NCI-H146 (cell line): ENCODE data around the gene MYBPH.

Source experiments
- DNase-seq: peaks from one replicate; lab custom pipeline; 2025; lab: John Stamatoyannopoulos, UW

The MYBPH gene

DNA sequence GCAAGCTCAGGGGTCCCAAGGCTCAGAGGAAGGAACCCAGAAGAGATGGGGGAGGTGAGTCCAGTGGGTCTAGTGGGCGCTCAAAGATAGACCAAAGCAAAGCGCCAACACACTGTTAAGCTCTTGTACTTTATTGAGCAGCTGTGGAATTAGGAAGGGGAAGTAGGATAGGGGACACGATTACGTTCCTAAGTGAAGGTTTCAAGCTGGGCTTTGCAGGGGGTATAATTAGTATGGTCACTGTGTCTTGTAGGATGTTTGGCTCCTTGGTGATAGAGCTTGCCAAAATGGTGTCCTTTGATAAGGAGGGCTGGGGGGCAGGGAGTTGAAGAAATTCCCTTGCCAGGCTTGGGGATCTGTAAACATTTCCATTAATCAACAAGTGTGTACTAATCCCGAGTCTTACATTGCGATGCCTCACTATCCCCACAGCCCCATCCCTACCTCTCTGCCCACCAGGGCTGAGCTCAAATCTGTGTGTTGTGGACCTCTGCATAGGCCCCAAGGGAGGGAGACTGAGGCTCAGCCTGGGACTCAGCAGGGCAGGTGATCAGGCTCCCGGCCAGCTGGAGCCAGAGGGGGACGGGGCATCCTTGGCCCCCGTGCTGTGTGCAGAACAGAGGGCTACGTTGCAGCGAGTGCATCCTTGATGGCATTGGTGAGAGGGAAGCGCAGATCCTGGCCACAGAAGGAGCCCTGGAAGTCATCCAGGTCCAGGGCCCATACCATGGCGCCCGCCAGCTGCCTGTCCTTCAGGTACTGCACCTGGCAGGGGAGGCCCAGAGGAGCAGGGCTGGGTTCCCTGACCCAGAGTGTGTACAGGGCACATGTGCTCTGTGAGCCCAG is 3.4 kb upstream of the MYBPH start:
- DNase-seq, result no peak

DNA sequence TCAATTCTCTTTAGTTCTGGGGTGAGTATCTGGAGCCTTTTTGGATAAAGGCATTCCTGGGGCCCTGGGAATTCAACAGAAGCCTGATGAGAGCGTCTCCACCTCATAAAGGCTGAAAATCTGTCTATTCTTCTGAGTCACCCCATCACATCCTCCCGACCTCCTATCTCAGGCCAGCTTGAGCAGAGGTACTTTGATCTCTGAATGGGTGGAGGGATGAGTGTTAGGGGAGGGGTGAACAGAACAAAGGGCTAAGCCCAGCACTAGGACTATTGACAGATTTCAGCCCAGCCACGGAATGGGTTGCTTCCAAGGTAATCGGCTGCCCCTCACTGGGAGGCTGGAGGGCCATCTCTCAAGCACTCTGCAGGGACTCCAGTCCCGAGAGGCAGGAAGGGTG is 2.5 kb upstream of the MYBPH start:
- peak; percentile 47 for DNase-seq

DNA sequence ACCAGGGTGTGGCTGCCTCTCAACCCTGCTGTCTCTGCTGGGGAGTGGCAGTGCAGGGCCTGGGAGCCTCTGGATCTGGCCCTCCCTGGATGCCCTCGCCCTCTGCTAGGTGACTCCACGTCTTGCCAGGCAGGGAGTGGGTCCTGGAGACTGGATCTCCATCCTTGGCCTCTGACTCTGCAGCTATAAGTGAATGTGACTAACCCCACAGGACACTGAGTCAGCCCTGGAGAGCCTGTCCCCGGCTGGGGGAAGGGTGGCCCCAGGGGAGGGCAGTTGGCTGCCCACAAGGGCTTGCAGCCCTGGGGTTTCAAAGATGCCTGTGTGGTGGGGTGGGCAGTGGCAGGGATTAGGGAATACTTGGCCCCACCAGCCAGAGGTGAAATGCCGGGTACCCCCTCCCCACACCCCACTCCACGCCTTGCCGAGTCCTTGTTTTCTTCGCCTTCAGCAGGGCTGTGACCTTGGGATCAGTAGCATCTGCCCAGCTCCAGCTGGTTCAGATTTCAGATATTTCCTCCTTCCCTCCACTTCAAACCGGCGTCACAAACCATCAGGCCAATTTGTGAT is 1.9 kb upstream of the MYBPH start:
- no peak for DNase-seq

DNA sequence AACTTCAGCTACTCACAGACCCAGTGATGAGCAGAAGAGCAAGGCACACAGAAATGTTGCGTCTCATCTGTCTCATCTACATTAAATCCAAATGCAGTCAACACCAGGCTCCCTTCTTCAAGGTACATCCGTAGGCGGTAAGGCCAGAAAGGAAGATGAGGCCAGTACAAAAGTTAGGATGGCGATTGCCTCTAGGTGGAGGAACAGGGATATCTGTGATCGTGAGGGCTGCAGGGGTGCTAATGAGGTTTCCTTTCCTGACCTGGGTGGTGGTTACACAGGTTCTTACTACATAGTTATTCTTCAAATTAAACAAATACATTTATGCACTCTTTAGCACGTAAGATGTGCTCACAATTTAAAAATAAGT is 1.4 kb upstream of the MYBPH start:
- DNase-seq, result no peak

DNA sequence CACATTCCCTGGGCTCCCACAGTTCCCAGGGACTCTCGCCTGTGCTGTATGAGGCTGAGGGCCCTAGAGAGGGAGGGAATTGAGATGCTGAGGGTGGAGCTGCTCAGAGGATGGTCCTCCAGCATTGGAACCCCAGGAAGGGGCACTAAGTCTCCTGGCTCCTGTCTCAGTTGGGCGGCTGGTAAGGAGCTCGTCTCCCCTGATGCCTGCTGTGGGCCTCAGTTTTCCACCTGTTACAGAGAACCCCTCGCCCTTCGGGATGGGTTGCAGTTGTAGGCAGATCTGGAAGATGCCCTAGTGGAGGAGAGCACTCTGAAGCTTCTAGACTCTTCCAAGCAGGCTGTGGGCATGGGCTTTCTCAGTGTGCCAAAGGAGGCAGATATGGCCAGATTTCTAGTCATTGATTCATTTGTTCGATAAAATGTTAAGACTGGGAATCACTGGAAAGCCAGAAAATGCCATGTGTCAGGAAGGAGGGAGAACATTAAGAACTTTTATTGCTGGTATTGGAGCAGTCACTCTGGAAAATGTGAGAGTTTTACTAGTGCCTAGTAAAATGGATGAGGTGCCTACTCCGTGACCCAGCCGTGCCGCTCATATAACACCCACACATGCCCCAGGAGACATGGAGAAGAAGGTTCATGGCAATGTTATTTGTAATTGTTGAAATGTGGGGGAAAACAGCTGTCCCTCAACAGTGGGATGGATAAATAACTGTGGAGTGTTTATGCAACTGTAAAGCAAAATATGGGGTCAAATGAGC is 828 bp upstream of the MYBPH start:
- DNase-seq, result no peak

DNA sequence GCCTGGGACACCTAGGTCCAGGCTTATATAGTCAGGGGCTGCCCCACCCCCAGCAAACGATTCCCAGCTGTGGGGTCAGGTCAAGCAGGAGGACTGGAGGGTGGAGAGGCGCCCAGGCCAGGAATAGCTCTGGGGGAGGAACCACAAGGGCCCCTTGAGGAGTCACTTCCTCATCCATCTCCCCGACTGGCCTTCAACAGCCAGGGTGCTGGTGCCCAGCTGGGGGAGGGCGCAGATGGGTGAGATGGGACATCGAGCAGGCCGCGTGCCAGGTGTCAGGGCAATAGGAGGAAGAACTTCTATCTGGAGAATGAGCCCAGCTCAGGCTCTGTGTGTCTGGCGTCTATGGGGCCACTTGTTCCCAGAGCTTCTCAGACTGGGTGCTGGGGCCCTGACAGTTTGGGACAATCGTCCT is 208 bp upstream of the MYBPH start:
- DNase-seq, result no peak

DNA sequence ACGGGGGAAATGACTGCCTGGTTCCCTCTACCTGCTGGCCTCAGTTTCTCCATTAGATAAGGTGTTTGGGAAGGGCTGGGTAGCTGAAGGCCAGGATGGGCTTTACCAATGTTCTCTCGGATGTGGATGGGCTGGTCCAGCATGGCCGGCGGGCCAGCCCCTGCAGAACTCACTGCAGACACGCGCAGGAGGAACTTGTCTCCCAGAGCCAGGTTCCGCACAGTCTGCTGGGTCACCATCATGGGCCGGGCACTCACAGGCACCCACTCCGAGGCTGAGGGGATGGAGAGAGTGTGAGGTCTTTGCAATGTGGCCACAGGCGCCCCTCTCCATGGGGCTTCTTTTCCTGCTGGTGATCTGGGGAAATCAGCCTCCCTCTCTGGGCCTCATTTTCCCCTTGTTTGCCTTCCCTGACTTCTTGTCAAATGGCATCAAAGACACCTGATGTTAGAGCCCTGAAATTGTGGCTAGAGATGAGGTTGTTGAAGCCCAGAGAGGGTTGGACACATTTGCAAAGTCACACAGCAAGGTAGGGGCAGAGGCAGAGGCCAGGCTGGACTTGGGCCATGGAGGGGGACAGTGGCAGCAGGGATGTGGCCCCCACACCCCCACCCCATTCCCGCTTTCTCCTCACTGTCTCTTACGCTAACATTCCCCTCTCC is 1.2 kb downstream of the MYBPH start:
- DNase-seq, result no peak

DNA sequence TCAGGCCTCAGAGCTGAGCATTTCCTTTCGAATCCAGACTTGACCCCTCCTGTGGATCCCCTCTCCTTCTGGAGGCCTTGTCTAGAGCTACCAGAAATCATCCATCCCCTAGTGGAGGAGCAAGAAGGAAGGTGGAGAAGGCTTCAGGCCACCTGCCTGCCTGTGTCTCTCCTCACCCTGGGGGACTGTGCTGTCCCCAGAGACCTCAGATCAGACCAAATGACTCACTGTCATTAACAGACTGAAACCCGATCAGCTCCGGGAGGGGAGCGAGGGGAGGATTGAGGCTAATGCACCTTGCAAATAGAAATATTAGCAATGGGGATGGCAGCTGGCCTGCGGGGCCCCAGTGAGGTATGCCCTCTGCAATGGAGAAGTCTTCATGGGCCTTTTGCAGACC is 2.1 kb downstream of the MYBPH start:
- DNase-seq, result peak; percentile 89

DNA sequence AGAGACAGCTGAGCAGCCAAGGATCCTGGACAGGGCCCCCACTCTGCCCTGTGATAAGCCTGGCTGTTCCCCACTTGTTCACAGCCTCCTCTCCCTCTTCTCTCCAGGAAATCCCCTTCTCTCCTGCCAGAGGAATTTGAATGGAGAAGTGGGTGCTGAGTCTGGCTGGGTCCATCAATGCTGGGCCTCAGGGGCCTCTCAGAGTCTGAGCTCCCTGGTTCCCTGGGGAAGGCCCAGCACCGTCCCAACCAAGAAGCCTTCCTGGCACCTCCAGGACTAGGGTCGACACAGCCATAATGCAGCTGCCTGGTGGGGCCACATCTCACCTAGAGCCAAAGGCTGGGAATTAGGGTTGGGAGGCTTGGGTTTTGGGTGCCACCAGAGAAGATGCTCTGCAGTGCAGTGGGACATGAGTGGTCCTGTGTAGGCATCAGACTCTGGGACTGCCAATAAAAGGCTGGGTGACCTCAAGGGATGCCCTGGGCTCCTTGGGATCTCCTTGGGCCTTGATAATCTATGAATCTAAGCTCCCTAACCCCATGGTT is 2.5 kb downstream of the MYBPH start:
- no peak for DNase-seq

DNA sequence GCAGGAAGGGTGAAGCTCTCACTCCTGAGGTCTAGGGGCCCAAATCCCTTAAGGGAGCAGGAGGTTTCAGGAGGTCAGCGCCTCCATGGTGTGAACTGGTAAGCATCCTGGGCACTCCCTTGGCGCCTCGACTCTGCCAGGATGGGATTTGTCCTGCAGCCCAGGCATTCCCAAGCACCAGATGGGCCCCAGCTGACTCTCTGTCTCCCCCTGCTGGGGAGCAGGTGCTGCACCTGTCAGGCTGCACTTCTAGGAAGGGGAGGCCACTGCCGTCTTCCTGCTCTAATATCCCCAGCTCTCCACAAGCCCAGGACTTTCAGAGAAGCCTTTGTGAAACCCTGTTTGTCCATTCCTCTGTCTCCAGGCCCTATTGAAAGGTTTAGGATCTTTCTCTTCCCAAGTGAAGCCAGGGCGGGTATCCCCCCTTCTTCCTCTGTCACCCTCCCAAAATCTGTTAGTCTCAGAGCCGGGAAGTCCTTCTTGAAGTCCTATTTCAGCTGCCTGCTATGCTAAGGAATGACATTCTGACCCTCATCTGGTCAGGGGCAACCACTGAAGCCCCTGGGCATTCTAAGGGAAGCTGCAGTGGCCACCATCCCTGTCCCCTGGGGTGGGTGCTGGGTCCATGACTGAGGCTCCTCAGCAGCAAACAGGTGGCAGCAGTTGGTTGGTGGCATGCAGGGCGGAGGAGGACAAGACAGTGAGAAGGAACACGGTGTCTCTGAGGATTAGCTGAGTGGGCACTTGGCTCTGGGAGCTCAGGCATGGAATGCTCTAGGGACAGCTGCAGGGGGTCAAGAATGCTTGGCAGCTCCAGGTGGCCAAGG is 3.2 kb downstream of the MYBPH start:
- DNase-seq, result peak; percentile 73

DNA sequence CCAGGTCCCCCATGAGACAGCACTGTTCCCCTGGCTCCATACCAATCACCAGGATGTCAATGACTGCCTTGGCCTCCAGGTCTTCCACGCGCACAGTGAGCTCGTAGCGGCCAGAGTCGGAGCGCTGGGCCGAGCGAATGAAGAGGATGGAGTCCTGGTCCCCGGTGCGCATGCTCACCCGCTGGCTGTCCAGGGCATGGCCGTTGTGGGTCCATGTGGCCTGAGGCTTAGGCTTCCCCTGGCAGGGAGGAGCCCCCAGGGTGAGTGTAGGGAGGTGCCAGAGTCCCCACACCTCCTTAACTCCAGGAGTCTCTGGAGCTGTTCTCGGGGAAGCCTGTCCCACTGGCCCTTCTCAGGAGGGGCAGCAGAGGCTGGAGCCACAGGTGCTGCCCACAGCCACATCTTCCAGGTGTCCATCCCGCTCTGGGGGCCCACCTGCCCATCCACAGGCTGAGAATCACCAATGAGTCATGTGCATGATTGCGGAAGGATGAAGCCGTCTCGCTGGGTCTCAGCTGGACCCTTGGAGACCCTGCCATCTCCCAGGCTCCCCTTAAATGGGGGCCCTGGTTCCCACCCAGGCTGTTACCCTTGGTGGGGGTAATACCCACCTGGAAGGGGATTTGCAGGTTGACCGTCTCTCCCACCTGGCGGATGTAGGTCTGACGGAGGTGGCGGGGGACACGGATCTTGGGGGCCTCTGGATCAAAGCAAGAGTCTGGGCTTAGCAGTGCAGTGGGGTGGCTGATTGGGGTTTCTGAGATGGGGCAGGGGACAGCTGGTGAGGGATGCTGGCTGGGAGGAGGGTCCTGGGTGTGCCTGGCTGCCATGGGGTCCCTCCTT is 4.1 kb downstream of the MYBPH start:
- DNase-seq, result no peak

DNA sequence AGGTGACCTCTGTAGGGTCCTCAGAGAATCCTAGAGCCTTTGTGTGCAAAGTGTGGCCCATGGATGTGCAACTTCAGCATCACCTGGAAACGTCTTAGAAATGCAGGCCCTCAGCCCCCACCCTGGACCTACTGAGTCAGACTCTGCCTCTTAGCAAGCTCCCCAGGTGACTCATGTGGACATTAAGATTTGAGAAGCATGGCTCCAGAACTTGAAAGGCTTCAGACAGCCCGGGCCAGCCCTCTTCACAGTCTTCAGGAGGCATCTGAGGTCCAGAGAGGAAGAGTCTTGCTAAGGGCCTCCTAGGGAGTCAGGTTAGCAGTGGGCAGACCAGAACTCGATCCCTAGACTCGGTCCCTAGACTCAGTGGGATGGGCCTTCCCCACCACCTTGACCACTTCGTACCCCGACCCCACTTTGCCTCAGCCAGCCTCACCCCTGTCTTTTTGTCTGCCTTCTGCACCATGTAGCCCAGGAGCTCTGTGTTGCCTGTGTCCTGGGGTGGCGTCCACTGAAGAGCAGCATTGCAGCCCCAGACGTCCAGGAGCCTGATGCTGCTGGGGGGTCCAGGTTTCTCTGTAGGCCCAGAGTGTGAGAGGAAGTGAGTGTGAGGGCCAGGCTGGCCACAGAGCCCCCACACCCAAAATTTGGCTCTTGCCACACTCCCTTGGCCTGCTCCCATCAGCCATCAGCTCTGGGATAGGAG is 4.8 kb downstream of the MYBPH start:
- no peak for DNase-seq

DNA sequence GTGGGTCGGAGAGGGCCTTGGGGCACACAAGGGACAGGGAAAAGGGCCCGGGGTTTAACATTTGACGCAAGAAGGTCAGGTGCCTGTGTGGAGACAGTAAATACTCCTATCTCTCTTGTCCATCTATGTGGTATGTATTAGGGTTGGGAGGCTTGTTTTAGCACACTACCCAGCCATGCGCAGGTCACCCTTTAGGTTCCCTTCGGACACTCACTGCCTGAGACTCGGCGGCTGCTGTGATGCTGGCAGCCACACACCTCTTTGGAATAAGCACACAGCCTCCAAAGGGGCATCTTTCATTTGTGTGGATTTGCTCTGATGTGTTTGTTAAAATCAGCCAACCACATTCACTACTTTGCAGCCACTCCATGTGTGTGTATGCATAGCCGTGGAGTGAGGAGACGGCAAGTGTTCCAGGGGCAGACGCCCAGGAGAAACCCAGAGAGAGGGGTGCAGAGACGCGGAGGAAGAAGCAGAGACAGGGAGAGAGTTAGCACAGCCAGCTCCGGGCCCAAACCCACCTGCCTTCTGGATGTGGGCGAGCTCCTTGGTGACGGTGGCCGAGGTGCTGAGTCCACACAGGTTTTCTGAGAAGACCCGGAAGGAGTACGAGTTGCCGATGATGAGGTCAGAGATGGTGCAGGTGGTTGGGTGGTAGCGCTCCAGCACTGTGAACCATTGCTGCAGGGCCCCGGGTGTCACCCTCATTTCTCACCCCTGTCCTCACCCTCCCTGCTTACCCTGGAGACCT is 5.7 kb downstream of the MYBPH start:
- no peak for DNase-seq

DNA sequence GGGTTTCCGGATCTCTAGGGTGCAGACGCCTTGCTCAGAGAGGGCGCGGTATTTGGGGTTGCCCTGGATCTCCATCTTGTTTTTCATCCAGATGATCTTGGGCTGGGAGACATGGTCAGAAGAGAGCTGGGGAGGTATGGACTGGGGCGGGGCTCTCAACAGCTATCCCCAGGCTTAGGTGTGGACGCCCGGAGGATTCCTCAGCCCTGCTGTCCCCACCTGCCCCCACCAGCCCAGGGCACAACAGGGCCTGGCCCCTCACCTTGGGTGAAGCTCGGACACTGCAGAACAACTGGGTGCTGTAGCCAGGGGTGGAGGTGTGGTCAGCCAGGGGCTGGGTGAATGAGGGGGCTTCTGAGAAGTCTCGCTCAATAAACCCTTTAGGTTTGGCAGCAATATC is 6.6 kb downstream of the MYBPH start:
- no peak for DNase-seq

DNA sequence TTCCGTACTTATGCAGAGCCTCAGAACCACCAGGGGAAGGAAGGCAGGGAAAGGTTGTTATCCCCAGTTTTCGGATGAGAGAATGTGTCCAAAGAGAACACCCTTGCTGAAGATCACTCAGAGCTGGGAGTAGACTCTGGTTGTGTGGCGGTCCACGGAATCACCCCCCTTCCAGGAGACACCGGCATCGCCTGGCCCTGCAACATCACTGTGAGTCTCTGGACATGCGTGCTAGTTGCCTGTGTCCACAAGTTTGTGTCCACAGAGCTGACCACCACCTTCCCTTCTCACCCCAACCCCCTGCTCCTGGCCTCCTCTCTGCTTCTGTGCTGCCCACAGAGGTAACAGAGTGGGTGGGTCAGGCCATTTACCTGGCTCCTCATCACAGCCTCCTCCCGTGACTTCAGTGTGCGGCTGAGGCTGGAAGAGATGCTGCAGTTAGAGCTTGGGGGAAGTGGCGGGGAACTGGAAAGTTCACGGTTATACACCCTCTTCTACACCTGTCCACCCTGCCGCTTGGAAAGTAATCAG is 7.3 kb downstream of the MYBPH start:
- no peak for DNase-seq

DNA sequence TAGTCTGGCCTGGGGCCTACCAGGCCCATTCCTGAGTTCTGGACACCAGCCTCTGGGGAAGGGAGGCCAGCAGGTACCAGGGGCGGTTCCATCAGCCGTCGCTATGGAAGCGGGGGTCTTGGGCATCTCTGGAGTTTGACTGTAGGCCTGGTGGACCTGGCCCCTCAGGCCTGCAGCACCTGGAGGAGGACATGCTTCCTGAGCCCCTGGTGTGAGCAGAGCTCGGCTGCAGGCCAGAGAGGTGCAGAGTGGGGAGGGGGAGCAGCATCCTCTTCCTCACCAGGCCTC is 7.8 kb downstream of the MYBPH start:
- no peak for DNase-seq

DNA sequence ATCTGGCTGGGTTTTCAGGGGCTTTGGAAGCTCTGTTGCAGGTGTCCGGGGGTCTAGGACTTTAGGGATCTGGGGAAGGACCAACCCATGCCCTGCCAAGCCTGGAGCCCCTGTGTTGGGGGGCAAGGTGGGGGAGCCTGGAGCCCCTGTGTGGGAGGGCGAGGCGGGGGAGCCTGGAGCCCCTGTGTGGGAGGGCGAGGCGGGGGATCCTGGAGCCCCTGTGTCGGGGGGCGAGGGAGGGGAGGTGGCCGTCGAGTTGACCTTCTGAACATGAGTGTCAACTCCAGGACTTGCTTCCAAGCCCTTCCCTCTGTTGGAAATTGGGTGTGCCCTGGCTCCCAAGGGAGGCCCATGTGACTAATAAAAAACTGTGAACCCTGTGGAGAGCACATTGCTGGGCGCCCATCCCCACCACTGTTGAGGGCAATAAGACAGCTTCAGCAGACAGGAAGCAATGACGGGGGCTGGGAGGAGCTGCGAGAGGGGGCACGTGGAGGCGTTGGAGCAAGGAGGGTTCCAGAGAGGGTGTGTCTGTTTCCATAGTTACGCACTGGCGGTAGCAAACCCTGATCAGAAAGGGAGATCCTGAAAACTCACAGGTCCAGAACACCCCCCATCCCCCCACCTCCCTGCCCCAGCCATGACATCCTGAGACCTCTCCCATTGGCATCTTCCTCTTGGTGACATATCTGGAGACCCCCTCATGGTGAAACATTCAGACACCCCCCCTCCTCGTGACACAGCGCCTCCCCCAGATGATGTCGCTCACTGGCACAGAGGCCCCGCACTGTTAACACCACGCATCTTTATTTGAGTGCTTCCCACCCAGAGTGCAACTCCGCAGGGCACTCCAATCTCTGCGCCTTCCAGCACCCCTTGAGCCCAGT is 8.4 kb downstream of the MYBPH start:
- no peak for DNase-seq
